ENCODE results near the gene RNF141.

The RNF141 gene

GRCh38 chr11:10474551-10474950, 66.4 kb downstream of the RNF141 start:
- TF ChIP-seq CTCF (IDR thresholded peaks at IDR 0.05; ENCODE audit: insufficient read depth, low read depth, low read length, missing control alignments) = no peak
- no peak overlapping the region for H3K4me3 ChIP-seq (ENCODE audit: low read length)
- DNase-seq (ENCODE audit: low read depth) = no peak

- no peak for TF ChIP-seq CTCF (IDR thresholded peaks at IDR 0.05; ENCODE audit: insufficient read depth, low read depth, low read length, missing control alignments)
- DNase-seq (ENCODE audit: low read depth) = no peak
- H3K4me3 ChIP-seq (ENCODE audit: low read length) = no peak overlapping the region
These were observed 67.6 kb downstream of the RNF141 start for GRCh38 chr11:10473371-10473770.

- TF ChIP-seq CTCF (IDR thresholded peaks at IDR 0.05; ENCODE audit: insufficient read depth, low read depth, low read length, missing control alignments) = no peak
- DNase-seq (ENCODE audit: low read depth) = no peak
- no peak overlapping the region for H3K4me3 ChIP-seq (ENCODE audit: low read length)
These were observed 78.2 kb downstream of the RNF141 start for GRCh38 chr11:10462746-10463300.
